ENCODE measurements around the gene ANP32B.

The ANP32B gene

DNA sequence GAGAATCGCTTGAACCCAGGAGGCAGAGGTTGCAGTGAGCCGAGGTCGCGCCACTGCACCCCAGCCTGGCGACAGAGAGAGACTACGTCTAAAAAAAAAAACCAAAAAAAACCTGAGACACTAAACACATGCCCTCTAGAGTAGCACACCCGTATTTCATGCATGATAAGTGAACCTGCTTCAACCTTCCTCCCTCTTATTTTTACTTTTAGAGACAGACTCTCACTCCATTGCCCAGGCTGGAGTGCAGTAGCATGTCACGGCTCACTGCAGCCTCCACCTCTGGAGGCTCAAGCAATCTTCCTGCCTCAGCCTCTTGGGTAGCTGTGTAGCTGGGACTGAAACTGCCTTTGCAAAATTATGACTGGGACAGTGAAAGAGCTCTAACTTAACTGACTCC, 55.8 kb downstream of the ANP32B start:
- Mint-ChIP-seq H3K4me3 (no peak overlapping the region), H3K9me3 (no peaks in the 10 kb centered on the region), H3K27ac (no peak overlapping the region), H3K36me3 (ENCODE audit: low read depth) (no peaks in the 10 kb centered on the region), H3K4me1 (peaks cover 5% of the 10 kb centered on the region), H3K27me3 (ENCODE audit: low read depth) (peaks cover 18% of the 10 kb centered on the region)
- TF ChIP-seq, protein P1, sequence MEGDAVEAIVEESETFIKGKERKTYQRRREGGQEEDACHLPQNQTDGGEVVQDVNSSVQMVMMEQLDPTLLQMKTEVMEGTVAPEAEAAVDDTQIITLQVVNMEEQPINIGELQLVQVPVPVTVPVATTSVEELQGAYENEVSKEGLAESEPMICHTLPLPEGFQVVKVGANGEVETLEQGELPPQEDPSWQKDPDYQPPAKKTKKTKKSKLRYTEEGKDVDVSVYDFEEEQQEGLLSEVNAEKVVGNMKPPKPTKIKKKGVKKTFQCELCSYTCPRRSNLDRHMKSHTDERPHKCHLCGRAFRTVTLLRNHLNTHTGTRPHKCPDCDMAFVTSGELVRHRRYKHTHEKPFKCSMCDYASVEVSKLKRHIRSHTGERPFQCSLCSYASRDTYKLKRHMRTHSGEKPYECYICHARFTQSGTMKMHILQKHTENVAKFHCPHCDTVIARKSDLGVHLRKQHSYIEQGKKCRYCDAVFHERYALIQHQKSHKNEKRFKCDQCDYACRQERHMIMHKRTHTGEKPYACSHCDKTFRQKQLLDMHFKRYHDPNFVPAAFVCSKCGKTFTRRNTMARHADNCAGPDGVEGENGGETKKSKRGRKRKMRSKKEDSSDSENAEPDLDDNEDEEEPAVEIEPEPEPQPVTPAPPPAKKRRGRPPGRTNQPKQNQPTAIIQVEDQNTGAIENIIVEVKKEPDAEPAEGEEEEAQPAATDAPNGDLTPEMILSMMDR (IDR thresholded peaks at IDR 0.05; ENCODE audit: unreplicated experiment in 3 of 3): no peak

DNA sequence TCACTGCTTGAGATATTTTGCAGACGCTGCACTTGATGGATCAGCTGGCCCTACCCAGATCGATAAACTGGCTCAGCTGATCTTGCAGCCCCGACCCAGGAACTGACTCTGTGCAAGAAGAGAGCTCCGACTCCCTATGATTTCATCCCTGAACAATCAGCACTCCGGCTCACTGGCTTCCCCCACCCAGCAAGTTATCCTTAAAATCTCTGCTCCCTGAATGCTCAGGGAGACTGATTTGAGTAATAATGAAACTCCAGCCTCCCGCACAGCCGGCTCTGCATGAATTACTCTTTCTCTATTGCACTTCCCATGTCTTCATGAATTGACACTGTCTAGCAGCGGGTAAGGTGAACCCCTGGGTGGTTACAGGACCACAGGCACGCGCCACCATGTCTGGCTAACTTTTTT, 56.5 kb downstream of the ANP32B start:
- H3K36me3 Mint-ChIP-seq (ENCODE audit: low read depth): no peaks in the 10 kb centered on the region
- H3K9me3 Mint-ChIP-seq: no peaks in the 10 kb centered on the region
- no peak overlapping the region for H3K4me3 Mint-ChIP-seq
- TF ChIP-seq, protein P1 (IDR thresholded peaks at IDR 0.05; ENCODE audit: unreplicated experiment in 3 of 3): no peak
- peaks cover 18% of the 10 kb centered on the region for H3K27me3 Mint-ChIP-seq (ENCODE audit: low read depth)
- peaks cover 5% of the 10 kb centered on the region for H3K4me1 Mint-ChIP-seq
- no peak overlapping the region for H3K27ac Mint-ChIP-seq

DNA sequence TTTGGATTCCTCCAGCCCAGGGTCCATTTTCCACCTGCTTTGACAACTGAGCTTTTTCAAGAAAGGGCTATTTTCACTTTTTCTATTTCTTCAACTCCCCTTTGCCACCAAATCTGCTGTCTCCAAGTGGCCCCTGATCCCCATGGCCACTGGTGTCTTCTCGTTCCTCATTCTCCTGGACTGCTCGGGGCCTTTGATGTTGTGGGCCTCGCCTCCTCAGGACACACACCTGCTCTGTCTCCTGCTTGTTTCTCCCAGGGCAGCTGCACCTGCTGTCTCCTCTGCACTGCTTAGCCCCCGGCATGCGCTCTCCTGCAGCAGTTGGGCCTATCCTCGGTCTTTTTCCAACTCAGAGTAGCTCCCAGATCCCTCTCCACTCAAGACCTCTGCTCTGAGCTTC, 57.1 kb downstream of the ANP32B start:
- no peaks in the 10 kb centered on the region for H3K4me1 Mint-ChIP-seq
- TF ChIP-seq, protein P1 (IDR thresholded peaks at IDR 0.05; ENCODE audit: unreplicated experiment in 3 of 3): no peak
- H3K36me3 Mint-ChIP-seq (ENCODE audit: low read depth): no peaks in the 10 kb centered on the region
- no peaks in the 10 kb centered on the region for H3K9me3 Mint-ChIP-seq
- peaks cover 21% of the 10 kb centered on the region for H3K27me3 Mint-ChIP-seq (ENCODE audit: low read depth)
- no peak overlapping the region for H3K27ac Mint-ChIP-seq
- H3K4me3 Mint-ChIP-seq: no peak overlapping the region

DNA sequence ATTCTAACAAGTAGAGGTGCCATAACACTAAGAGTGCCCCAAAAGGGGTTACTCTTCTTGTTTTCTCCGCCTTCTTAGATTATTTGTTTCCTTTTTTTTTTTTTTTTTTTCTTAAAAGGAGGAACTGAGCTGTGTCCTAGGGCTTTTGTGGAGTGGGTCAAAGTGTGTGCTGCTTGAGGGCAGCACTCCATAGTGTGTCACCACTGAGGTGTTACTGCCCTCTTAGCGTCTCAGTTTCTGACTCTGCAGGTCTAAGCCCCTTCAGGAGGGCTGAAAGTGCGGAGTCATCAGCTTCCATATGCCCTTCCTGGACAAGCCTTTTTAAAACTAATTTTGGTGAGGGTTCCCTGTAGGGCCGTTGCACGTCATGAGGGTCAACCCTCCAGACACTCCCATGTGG, 60.8 kb downstream of the ANP32B start:
- Mint-ChIP-seq H3K27me3 (ENCODE audit: low read depth) (peaks cover 14% of the 10 kb centered on the region), H3K36me3 (ENCODE audit: low read depth) (no peaks in the 10 kb centered on the region), H3K27ac (no peak overlapping the region), H3K4me3 (no peak overlapping the region), H3K9me3 (no peaks in the 10 kb centered on the region), H3K4me1 (no peaks in the 10 kb centered on the region)
- TF ChIP-seq, protein P1 (IDR thresholded peaks at IDR 0.05; ENCODE audit: unreplicated experiment in 3 of 3): no peak

DNA sequence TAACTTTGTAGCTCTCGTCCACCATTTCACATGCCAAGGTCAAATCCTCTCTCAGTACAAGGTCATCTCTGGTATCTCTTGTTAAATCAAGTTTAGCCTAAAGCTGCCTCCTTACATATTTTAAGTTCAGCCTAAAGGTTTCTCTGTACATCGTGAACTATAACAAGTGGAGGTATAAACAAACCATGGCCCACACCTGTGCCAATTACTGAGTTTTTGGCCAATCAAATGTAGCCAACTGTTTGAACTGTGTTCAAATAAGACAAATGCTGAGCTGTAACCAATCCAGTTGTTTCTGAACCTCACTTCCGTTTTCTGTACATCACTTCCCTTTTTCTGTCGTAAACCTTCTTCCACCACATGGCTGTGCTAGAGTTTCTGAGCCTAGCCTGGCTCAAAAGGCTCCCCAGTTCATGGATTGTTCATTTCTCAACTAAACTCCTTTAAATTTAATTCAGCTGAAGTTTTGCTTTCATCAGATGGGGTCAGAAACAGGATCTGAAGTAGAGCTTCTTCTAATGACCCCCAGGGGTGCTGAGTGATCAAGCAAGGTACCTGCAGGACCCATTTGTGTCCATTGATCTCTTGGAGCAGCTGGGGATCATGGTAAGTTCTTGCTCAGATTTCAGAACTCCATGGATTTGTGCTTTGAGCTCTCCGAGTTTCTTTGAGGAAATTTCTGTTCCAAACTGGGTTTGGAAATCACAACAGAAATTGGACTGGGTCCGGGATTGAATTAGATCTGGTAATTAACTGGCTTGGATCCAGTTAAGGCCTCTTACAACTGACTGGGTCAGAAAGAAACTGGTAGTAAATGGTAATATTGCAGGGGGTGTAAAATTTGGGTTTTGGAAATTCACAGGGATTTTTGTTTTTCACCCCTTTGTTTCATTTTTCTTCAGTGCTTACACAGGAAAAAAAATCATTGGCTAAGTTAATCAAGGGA, 62.4 kb downstream of the ANP32B start:
- Mint-ChIP-seq H3K27me3 (ENCODE audit: low read depth) (peaks cover 4% of the 10 kb centered on the region), H3K9me3 (no peaks in the 10 kb centered on the region), H3K4me3 (no peak overlapping the region), H3K36me3 (ENCODE audit: low read depth) (no peaks in the 10 kb centered on the region), H3K4me1 (no peaks in the 10 kb centered on the region), H3K27ac (no peak overlapping the region)
- TF ChIP-seq, protein P1 (IDR thresholded peaks at IDR 0.05; ENCODE audit: unreplicated experiment in 3 of 3): no peak

DNA sequence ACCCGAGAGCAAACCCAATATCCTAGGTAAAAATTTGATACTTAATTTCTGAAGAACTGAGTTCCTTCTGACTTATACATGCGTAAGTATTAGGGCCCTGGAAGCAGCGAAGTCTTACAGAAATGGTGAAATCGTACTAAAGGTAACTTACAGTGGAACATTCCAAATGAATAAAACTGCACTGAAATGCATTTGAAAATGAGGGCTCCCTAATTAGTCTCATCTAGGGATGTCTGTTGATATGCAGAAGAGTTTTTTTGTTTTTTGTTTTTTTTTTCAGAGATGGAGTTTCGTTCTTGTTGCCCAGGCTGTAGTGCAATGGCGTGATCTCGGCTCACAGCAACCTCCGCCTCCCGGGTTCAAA, 63.0 kb downstream of the ANP32B start:
- Mint-ChIP-seq H3K4me3 (no peak overlapping the region), H3K36me3 (ENCODE audit: low read depth) (no peaks in the 10 kb centered on the region), H3K4me1 (no peaks in the 10 kb centered on the region), H3K9me3 (no peaks in the 10 kb centered on the region), H3K27ac (no peak overlapping the region), H3K27me3 (ENCODE audit: low read depth) (peaks cover 3% of the 10 kb centered on the region)
- TF ChIP-seq, protein P1 (IDR thresholded peaks at IDR 0.05; ENCODE audit: unreplicated experiment in 3 of 3): no peak
